ENCODE results near the gene SHISA9. TPM values are rescaled to one million over a fixed set of nuclear protein-coding genes. Genes with fewer than 3 reads are reported as not detected.

SHISA9 gene
- total and polyA plus RNA-seq, 7 donors: under 0.01 to 8.6 (median 3.1) TPM

DNA sequence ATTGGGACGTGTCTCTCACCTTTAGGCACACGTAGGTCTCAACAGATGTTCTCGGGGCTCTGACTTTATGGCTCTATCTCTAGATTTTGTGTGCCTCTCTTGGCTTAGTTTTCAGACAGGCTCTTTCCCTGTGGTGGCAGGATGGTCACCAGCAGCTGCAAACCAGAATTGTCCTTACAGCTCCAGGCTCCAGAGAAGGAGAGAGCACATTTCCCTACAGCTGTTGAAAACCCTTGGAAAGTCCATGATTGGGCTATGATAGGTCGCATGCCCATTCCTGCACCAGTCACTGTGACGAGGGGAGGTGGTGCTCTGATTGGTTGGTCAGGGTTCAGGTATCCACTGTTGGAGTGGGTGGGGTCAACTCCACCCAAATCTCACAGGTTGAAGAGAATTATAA lies 41.5 kb downstream of the SHISA9 start:
- Histone ChIP-seq H3K4me3 (no peak overlapping the region), H3K9me3 (no peaks in the 10 kb centered on the region), H3K27me3 (no peaks in the 10 kb centered on the region), H3K36me3 (no peaks in the 10 kb centered on the region), H3K27ac (no peak overlapping the region), H3K4me1 (no peaks in the 10 kb centered on the region)
- DNase-seq: no peak
- intact Hi-C loops (cut with DNase I): no loop called here
- TF ChIP-seq EP300 (IDR thresholded peaks at IDR 0.05) (no peak), POLR2A (IDR thresholded peaks at IDR 0.05) (no peak), POLR2AphosphoS5 (IDR thresholded peaks at IDR 0.05) (no peak), CTCF (IDR thresholded peaks at IDR 0.05) (no peak)
- WGBS, 2 donors: 63 to 71% methylated on average over 5 of the region's 5 CpGs

DNA sequence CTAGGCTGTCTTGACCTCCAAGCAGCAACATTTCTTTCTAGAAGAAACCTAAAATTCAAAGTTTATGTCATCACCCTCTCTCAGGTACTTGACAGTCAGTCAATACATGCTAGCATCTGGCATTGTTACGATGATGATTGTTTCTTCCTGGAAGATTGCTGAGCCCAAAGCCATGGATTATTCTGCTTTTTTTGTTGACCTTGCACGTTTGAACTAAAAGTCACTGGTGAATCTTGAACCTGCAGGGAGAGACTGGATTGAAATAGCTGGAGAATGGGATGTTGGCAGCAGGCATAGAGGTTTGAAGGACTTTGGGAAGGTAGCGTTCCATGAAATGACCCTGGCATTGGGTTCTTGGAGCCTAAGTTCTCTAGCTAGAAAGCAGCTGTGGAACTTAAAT lies 42.9 kb downstream of the SHISA9 start:
- TF ChIP-seq EP300 (IDR thresholded peaks at IDR 0.05) (no peak), CTCF (IDR thresholded peaks at IDR 0.05) (no peak), POLR2AphosphoS5 (IDR thresholded peaks at IDR 0.05) (no peak), POLR2A (IDR thresholded peaks at IDR 0.05) (no peak)
- intact Hi-C loops (cut with DNase I): no loop called here
- WGBS, 2 donors: 71 to 79% methylated on average over 3 of the region's 3 CpGs

GRCh38 chr16:12951392-12951791 lies 50.0 kb downstream of the SHISA9 start:
- intact Hi-C loops (cut with DNase I): no loop called here
- no peak overlapping the region for H3K4me3 ChIP-seq
- H3K4me1 ChIP-seq: no peaks in the 10 kb centered on the region
- WGBS, 2 donors: 80 to 81% methylated on average over 1 of the region's 1 CpG
- no peaks in the 10 kb centered on the region for H3K36me3 ChIP-seq
- H3K9me3 ChIP-seq: no peaks in the 10 kb centered on the region
- no peaks in the 10 kb centered on the region for H3K27me3 ChIP-seq
- H3K27ac ChIP-seq: no peak overlapping the region
- DNase-seq: no peak
- TF ChIP-seq CTCF (IDR thresholded peaks at IDR 0.05): no peak
- no peak for TF ChIP-seq POLR2AphosphoS5 (IDR thresholded peaks at IDR 0.05)
- TF ChIP-seq POLR2A (IDR thresholded peaks at IDR 0.05): no peak
- TF ChIP-seq EP300 (IDR thresholded peaks at IDR 0.05): no peak

More for the DNA sequence above, 42.9 kb downstream of the SHISA9 start:
- no peaks in the 10 kb centered on the region for H3K27me3 ChIP-seq
- no peak overlapping the region for H3K27ac ChIP-seq
- DNase-seq: no peak
- no peaks in the 10 kb centered on the region for H3K4me1 ChIP-seq
- H3K36me3 ChIP-seq: no peaks in the 10 kb centered on the region
- no peaks in the 10 kb centered on the region for H3K9me3 ChIP-seq
- no peak overlapping the region for H3K4me3 ChIP-seq

DNA sequence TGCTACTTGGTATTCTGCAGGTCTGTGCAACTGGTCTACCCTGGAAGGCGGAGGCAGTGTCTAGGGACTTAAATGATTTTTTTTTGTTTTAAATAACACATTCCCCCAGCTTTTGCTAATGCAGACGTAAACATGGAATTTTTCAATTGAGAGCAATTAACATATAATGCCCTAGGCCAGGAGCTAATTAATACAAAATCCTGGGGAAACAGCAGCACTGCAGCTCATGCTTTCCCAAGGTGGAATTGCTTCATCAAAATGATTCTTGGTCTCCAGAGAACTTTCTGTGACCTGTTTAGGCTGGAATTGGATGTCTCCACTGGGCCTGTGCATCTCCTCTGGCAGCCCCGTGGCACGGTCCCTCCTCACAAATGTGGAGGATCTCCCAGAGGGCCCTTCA lies 50.6 kb downstream of the SHISA9 start:
- Histone ChIP-seq H3K4me1 (no peaks in the 10 kb centered on the region), H3K27ac (no peak overlapping the region), H3K27me3 (no peaks in the 10 kb centered on the region), H3K9me3 (no peaks in the 10 kb centered on the region), H3K36me3 (no peaks in the 10 kb centered on the region), H3K4me3 (no peak overlapping the region)
- TF ChIP-seq CTCF (IDR thresholded peaks at IDR 0.05) (no peak), POLR2A (IDR thresholded peaks at IDR 0.05) (no peak), POLR2AphosphoS5 (IDR thresholded peaks at IDR 0.05) (no peak), EP300 (IDR thresholded peaks at IDR 0.05) (no peak)
- DNase-seq: no peak
- intact Hi-C loops (cut with DNase I): no loop called here
- WGBS, 2 donors: 92% methylated on average over 4 of the region's 4 CpGs

DNA sequence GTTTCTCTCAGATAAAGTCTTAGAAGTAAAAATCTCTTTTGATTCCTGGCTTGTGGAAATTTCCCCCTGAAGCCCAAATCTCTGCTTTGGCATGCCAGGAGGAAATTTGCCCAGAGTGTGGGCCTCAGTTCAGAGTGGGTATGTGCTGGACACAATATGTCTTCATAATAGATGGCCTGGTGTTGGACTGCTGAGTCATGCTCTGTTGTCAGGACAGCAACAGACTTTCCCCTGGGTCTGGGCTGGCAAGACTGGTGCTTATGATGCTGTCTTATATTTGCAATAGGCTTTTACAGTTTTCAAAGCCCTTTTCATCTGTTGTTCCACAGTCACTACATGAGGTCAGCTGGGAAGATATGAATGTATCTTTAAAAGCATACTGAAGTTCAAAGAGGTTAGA lies 57.0 kb downstream of the SHISA9 start:
- H3K36me3 ChIP-seq: no peaks in the 10 kb centered on the region
- no peak overlapping the region for H3K27ac ChIP-seq
- TF ChIP-seq POLR2A (IDR thresholded peaks at IDR 0.05) (no peak), POLR2AphosphoS5 (IDR thresholded peaks at IDR 0.05) (no peak), EP300 (IDR thresholded peaks at IDR 0.05) (no peak), CTCF (IDR thresholded peaks at IDR 0.05) (no peak)

More for the DNA sequence above, 57.0 kb downstream of the SHISA9 start:
- DNase-seq: no peak
- H3K4me1 ChIP-seq: no peaks in the 10 kb centered on the region
- peaks cover 0 to 3% (median 0%) of the 10 kb centered on the region in 4 donors for H3K9me3 ChIP-seq
- no peaks in the 10 kb centered on the region for H3K27me3 ChIP-seq
- intact Hi-C loops (cut with DNase I): no loop called here
- no peak overlapping the region for H3K4me3 ChIP-seq
